Stimulated activated CD4-positive, alpha-beta T cell treated with anti-CD3 and anti-CD28 coated beads, Interleukin-4, amount 100 ng/mL, for 24 hours (primary cell): Measurements from ENCODE around the gene TBC1D3C.
"Not testable (repeated sequence)": the region's sequence is repeated elsewhere in the genome, so short reads cannot be mapped to it uniquely, and the experiment has no call there.

Source experiments
- DNase-seq: peaks from one replicate; pipeline ENCODE4 v3.0.0-alpha.2; 2020

Gene TBC1D3C

DNA sequence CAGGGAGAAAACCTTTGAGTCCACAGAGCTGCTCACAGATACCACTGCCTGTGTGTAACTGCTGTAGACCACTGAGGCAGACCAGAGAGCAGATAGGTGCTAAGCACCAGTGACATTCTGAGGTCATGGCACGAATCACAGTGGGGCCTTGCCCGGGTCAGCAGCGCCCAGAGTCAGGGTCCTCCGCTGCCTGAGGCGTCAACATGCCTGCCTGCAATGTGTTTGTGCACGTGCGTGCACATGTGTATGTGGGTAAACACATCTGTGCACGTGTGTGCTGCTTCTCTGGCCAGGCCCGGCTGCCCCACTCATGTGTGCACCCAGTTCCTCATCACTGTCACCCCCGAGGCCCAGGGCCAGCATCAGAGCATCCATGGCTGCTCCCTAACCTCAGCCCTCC lies at the start of gene TBC1D3C:
Gene TBC1D3C (minus strand): TSS at position 101 of the 400 bp plus-strand sequence. CDS start 1,568 bp downstream, outside the sequence.
- not testable (repeated sequence) for DNase-seq

DNA sequence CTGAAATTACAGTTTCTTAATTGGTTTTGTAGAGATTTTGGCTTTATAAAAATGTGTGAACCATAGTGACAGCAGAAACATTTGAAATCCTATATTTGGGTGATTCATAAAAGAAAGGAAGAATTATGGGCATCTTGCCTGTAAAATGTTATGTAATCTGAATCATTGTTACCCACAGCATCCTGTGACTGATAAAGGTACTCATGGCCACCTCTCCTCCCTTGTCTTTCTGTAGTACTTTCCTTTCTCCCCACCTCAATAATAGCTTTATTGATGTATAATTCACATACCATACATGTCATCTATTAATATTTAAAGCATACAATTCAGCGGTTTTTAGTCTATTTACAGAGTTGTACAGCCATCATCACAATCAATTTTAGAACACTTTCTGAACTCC lies 30.8 kb upstream of the TBC1D3C start:
- DNase-seq: not testable (repeated sequence)

DNA sequence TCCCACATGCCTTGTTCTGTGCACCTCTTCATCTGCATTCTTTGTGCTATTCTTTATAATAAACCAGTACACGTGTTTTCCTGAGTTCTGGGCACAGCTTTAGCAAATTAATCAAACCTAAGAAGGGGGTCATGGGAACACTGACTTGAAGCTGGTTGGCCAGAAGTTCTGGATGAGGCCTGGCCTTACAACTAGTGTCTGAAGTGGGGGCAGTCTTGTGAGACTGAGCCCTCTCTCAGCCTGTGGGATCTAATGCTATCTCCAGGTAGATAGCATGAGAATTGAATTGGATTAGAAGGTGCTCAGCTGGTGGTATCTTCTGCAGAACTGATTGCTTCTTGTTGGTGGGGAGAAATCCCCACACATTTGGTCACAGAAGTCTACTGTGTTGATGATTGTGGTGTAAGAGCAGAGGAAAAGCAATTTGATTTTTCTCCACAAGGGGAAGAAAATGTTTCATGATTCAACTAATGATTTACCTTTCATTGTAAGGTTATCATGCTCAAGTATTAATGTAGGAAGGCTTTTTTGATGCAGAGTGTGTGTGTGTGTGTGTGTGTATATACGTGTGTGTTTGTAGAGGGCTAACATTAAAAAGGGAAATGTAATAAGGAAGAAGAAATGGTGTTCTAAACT lies 25.7 kb upstream of the TBC1D3C start:
- DNase-seq: not testable (repeated sequence)

DNA sequence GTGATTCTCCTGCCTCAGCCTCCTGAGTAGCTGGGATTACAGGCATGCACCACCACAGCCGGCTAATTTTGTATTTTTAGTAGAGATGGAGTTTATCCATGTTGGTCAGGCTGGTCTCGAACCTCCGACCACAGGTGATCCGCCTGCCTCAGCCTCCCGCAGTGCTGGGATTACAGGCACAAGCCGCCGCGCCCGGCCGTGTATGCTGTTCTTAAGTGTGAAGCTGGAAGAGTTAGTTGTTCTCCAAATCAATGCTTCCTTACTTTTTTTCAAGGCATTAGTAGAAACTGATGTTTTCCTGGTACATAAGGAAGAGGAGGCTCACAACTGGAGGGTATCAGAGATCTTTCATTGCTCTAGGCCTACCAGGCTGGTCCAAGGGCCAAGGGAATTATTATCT lies 19.7 kb upstream of the TBC1D3C start:
- DNase-seq: not testable (repeated sequence)

DNA sequence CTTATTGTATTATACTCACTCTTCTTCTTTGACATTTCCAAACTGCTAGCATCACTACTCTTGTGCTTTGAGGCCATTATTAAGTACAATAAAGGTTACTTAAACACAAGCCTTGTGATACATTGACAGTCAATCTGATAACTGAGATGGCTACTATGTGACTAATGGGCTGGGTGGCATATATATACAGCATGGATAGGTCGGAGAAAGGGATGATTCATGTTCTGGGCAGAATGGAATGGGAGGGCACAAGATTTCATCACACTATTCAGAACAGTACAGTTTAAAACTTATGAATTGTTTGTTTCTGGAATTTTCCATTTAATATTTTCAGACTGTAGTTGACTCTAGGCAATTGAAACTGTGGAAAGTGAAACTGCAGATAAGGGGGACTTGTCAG lies 18.9 kb upstream of the TBC1D3C start:
- not testable (repeated sequence) for DNase-seq
